ENCODE results near the gene SUN5.

- TF ChIP-seq, protein P1, sequence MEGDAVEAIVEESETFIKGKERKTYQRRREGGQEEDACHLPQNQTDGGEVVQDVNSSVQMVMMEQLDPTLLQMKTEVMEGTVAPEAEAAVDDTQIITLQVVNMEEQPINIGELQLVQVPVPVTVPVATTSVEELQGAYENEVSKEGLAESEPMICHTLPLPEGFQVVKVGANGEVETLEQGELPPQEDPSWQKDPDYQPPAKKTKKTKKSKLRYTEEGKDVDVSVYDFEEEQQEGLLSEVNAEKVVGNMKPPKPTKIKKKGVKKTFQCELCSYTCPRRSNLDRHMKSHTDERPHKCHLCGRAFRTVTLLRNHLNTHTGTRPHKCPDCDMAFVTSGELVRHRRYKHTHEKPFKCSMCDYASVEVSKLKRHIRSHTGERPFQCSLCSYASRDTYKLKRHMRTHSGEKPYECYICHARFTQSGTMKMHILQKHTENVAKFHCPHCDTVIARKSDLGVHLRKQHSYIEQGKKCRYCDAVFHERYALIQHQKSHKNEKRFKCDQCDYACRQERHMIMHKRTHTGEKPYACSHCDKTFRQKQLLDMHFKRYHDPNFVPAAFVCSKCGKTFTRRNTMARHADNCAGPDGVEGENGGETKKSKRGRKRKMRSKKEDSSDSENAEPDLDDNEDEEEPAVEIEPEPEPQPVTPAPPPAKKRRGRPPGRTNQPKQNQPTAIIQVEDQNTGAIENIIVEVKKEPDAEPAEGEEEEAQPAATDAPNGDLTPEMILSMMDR (conservative IDR thresholded peaks at IDR 0.05) = no peak
- TF ChIP-seq EZH2 (IDR thresholded peaks at IDR 0.05; ENCODE audit: low read depth) = no peak
Measured at GRCh38 chr20:32960222-32960518, 44.1 kb downstream of the SUN5 start.

Measured in PC-9 (cell line).